Hepatocyte (in vitro differentiated cells): ENCODE data around the gene URAD.

Experiments
- CTCF ChIP-seq: fragments of 200-600 bp; sonication (generic); IDR thresholded peaks from 2 replicates; pipeline ENCODE4 v1.5.1; 2016; ENCODE audit warnings: antibody characterized with exemption, mild to moderate bottlenecking; ENCODE audit not compliant: poor library complexity
- EZH2 ChIP-seq: fragments of 200-600 bp; sonication (generic); IDR thresholded peaks from 2 replicates; pipeline ENCODE4 v1.6.1; 2016; ENCODE audit warnings: antibody characterized with exemption, mild to moderate bottlenecking, borderline replicate concordance
- EZH2phosphoT487 ChIP-seq: fragments of 200-600 bp; sonication (generic); IDR thresholded peaks from one replicate; pipeline ENCODE4 v1.6.1; 2018; ENCODE audit warnings: antibody characterized with exemption, mild to moderate bottlenecking, low read depth, moderate library complexity; ENCODE audit not compliant: unreplicated experiment, severe bottlenecking

- TF ChIP-seq CTCF (no peak), EZH2 (no peak), EZH2phosphoT487 (no peak)
Measured at GRCh38 chr13:27933580-27934328, 54.7 kb downstream of the URAD start.
